GM19239 (cell line): Measurements from ENCODE around the gene MAGEB4.
"Not testable (repeated sequence)": the region's sequence is repeated elsewhere in the genome, so short reads cannot be mapped to it uniquely, and the experiment has no call there.

ENCODE experiments used
- DNase-seq: peaks from one replicate; pipeline ENCODE4 v3.0.0; 2011; ENCODE audit warnings: low spot score; ENCODE audit not compliant: insufficient read length
- FAIRE-seq: peaks from 2 replicates; lab custom pipeline; 2011; peaks lifted over from hg19 to GRCh38; lab: Jason Lieb, UNC

The MAGEB4 gene, protein sequence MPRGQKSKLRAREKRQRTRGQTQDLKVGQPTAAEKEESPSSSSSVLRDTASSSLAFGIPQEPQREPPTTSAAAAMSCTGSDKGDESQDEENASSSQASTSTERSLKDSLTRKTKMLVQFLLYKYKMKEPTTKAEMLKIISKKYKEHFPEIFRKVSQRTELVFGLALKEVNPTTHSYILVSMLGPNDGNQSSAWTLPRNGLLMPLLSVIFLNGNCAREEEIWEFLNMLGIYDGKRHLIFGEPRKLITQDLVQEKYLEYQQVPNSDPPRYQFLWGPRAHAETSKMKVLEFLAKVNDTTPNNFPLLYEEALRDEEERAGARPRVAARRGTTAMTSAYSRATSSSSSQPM

DNA sequence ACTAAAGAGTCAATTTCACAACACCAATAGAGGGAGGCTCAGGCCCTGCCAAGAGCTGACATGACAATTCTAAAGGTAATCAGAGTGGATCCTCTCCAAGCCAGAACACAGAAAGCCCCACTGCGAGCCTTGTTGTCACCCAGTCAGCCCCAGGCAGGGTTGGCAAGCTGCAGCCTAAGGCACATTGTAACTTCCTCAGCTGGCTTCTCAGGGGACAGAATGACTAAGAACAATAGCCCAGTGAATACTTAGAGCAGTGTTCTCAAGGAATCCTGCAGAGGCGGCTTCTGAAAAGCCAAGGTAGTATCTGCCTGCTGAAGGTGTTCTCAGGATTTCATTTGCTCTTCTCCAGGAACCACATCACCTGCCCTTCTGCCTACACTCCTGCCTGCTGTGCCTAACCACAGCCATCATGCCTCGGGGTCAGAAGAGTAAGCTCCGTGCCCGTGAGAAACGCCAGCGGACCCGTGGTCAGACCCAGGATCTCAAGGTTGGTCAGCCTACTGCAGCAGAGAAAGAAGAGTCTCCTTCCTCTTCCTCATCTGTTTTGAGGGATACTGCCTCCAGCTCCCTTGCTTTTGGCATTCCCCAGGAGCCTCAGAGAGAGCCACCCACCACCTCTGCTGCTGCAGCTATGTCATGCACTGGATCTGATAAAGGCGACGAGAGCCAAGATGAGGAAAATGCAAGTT lies at the start of gene MAGEB4:
TSS of gene MAGEB4 (plus strand) at position 277 of the 692 bp plus-strand sequence. CDS start at position 413, 136 bp downstream.
- DNase-seq, result no peak
- FAIRE-seq, result no peak

DNA sequence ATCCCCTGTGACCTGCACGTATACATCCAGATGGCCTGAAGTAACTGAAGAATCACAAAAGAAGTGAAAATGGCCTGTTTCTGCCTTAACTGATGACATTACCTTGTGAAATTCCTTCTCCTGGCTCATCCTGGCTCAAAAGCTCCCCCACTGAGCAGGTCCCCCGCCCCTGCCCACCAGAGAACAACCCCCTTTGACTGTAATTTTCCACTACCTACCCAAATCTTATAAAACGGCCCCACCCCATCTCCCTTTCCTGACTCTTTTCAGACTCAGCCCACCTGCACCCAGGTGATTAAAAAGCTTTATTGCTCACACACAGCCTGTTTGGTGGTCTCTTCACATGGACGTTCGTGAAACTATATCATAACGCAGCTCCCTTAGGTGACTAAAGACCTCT lies 47.9 kb upstream of the MAGEB4 start:
- DNase-seq, FAIRE-seq: not testable (repeated sequence)

DNA sequence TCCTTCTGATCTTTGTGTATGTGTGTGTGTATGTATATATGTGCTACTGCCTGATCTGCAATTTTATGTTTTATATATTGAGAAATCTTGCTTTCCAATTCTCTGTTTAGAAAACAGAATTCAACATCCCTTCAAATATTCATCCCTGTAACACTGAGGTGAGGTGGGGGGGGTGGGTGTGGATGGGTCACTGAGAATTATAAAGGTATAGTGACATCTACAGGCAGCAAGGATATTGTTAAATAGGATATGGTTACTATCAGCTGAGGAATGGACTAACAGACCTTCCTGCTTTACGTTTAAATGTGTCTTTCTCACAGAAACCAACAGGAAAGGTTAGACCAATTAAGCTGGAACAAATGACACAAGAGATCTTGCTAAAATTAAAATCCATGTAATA lies 45.5 kb upstream of the MAGEB4 start:
- FAIRE-seq (peak; percentile 80), DNase-seq (no peak)

DNA sequence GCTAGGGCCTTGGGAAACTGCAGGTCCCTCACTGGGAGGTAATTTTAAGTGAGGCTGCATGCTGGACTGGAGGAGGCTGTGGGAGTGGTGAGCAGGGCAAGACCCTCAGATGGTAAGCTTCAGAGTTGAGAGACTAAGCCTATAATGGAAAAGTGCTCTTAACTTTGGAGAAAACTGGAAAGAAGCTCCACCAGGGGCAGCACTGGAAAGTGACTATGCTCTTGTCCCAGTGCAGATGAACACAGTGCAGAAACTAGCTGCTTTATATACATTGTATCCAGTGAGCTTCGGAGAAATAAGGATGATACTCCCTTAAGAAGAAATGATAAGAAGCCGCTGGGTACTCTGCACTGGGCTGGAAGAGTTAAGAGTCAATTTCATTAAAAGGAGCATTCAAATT lies 29.6 kb upstream of the MAGEB4 start:
- FAIRE-seq (no peak), DNase-seq (no peak)

DNA sequence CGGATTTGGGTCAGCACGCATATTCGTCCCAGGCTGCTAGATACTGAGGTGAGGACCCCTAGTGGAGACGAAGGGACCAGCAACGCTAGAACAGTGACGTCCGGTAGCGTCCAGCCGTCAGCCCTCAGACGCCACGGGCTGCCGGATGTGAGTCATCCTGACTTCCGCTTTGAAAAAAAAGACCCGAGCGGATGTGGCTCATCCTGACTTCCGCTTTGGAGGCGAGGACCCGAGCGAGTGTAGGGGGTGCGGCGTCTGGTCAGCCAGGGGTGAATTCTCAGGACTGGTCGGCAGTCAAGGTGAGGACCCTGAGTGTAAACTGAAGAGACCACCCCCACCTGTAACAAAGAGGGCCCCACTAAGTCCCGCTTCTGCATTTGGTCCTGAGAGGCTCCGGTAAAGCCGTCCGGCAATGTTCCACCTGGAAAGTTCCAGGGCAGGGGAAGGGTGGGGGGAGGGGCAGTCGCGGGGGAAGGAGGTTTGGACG lies 26.4 kb upstream of the MAGEB4 start, which contains the start of gene MAGEB2:
TSS of gene MAGEB2 (plus strand) at position 207 of the 487 bp plus-strand sequence. CDS start 3,018 bp downstream, outside the sequence.
- DNase-seq, result no peak
- no peak for FAIRE-seq

DNA sequence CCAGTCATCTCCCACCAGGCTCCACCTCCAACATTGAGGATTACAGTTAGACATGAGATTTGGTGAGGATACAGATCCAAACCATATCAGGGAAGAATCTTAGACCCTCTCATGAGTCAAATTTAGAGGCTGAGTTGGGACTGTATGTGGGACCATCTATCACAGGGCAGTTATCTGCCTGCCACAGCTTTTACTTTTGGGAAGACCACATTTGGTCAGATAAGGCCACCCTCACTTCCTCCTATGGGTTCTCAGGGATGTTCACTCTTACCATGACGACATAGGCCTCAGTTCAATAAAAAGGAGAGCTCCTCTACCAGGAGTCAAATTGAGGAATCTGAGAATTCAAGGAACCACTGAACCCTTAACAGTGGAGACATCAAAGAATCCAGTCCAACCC lies 24.3 kb upstream of the MAGEB4 start:
- DNase-seq, result no peak
- no peak for FAIRE-seq

DNA sequence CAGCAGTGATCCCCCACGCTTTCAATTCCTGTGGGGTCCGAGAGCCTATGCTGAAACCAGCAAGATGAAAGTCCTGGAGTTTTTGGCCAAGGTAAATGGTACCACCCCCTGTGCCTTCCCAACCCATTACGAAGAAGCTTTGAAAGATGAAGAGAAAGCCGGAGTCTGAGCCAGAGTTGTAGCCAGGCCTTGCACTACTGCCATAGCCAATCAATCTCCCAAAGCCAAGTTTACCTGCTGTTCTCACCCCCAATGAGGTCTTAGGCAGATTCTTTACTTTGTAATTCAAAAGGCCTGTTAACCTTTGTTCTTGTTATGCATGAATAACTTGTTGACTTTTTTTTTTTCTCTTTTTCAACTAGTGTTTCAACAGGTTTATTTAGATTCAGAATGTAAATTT lies 22.4 kb upstream of the MAGEB4 start:
- DNase-seq (no peak), FAIRE-seq (no peak)

DNA sequence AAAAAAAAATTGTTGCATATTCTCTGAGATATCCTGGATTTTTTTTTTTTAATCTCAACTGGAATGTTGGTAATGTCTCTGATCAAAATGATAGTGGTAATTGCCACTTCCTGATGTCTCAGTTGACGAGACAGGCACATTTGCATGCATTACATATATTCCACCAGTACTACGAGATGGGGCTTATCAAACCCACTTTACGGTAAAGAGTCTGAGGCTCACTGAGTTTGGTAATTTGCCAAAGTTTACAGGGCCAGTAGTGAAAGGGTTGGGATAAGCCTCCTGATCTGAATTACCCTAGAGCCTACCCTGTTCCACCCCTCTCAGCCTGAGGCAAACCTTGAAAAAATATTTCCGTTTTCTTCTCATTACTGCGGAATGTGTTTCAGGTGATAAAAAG lies 21.1 kb upstream of the MAGEB4 start:
- FAIRE-seq (no peak), DNase-seq (no peak)

DNA sequence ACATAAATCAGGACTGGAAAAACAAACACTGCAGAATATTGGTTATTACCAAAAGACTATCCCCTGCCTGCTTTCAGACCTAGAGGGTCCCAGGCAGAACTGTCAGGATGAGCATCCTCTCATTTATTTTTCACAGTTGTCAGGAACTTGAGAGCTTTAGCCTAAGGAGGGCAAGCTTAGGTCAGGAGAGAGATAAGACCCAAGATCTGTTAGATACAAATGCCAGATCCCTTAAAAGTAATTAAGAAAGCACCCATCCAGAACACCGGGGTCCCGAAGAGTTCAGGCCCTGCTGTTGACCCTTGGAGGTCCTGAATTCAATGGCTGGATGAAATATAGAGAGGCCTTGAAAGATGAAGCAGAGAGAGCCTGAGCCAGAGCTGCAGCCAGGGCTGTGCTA lies 17.3 kb upstream of the MAGEB4 start:
- DNase-seq (no peak), FAIRE-seq (no peak)

DNA sequence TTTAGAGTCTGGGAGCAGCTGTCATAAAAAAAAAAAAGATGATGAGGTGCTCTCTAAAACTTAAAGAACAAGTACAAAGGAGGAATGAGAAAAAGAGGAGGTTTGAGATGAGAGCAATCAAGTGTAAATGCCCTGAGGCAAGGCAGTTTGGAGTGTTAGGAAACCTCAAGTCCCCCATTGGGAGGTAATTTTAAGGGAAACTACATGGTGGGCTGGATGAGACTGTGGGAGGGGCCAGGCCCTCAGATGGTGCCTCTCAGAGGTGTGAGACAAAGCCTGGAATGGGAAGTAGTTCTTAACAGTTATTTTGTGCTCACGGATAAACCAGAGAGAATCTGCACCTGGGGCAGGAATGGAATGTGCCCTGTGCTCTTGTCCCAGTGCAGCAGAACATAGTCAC lies 13.3 kb upstream of the MAGEB4 start:
- no peak for DNase-seq
- no peak for FAIRE-seq

DNA sequence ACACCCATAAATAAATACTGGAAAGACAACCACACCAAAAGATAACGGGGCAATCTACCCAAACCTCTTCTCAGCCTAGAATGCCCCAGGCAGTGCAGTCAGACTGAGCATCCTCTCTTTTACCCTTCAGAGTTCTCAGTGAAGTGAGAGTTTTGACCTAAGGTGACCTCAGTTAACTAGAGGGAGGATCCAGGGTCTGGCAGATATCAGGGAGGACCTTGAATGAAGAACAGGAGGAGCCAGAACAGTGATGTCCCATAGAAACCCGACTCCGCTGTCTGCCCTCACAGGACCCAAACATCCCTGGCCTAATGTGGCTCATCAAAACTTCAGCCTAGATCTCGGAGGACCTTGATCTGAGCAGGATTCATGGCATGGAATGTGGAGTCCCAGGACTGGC lies 11.4 kb upstream of the MAGEB4 start, which contains the start of gene MAGEB3:
TSS of gene MAGEB3 (plus strand) at position 263 of the 400 bp plus-strand sequence. CDS start 5,268 bp downstream, outside the sequence.
- FAIRE-seq (no peak), DNase-seq (no peak)

DNA sequence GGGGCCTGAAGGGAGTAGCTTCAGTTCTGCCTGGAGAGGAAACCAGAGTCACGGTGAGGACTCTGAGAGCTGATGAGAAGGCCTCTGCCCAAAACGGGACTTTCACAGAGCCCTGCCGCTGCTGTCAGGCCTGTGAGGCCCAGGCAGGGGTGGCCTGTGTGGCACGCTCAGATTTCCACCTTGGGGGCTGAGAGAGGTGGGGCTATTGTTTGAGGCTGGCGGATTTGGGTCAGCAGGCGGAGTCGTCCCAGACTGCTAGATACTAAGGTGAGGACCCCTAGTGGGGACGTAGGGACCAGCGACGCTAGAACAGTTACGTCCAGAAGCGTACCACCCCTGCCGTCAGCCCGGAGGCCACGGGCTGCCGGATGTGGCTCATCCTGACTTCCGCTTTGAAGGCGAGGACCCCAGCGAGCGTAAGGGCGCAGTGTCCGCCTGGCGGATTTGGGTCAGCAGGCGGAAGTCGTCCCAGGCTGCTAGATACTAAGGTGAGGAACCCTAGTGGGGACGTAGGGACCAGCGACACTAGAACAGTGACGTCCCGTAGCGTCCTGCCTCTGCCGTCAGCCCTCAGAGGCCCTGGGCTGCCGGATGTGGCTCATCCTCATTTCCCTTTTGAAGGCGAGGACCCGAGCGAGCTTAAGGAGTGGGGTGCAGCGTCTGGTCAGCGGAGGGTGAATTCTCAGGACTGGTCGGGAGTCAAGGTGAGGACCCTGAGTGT lies 5.1 kb downstream of the MAGEB4 start, which contains the start of gene MAGEB1:
TSS of gene MAGEB1 (plus strand) at position 378 of the 721 bp plus-strand sequence. CDS start 3,348 bp downstream, outside the sequence.
- FAIRE-seq (no peak), DNase-seq (no peak)

DNA sequence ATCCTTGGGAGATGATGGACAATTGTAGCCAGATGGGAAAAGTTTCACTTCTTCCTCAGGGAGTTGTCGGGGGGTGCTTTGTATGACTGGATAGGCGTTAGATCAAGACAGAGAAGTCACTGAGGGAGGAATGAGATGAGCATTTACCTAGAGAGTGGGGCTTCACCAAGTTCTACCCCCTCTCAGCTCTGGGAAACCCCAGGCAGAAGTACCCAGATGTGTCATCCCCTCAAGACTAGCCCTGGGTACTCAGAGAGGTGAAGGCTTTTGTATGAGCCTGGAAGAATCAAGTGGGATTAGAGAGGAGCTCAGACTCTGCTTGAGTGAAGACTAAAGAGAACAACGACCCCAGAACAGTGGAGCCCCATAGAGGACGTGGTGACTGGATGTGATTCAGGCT lies 7.1 kb downstream of the MAGEB4 start:
- DNase-seq, result no peak
- no peak for FAIRE-seq

DNA sequence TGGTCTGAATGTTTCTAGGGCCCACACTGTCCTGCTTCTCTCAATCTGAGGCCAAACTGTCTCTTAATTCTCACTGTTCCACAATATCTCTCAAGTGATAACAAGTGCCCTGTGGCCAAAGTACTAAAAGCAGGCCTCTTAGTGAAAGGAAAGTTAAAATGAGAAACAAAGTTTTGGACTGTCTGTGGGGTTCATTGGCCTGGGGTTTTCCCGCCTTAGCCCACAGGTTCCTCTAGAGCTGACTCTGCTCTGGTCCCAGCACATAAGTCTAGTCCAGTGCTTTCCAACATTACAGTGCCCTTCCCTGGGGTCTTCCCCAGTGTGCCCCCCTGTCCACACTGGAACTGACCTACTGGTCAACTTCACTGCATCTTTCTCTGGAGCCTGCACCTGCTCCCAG lies 11.5 kb downstream of the MAGEB4 start:
- FAIRE-seq (no peak), DNase-seq (no peak)

DNA sequence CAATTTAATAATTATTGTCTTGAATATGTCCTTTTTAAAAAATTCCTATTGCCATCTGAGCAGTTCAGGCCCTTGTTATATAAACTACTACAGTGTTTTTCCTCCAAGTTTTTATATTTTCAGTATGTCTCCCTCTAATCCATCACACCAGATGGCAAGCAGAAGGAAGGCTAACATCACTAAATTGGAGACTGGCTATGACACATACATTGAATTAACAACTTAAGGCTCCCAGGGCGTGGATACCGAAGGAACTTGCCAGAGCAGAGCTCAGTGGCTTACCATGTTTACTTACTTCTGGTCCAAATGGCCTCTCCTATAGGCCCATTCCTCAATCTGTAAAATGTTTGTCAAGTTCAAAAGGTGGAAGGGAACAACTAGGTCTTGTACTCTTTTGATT lies 18.1 kb downstream of the MAGEB4 start:
- FAIRE-seq (no peak), DNase-seq (no peak)

DNA sequence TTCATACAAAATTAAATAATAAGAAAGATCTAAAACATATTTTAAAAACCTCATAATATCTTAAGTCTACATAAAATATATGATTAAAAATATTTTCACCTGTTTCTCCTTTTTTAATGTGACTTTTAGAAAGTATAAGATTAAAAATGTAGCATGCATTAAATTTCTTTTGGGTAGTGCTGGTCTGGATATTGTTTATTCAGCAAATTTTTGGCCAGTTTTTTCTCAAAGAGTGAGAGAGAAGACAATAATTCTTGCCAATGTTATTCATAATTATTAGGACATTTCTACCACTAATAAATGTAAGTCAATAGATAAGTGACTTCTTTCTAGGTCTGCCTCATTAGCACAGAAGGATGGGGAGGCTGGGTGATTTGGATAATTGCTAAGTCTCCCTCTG lies 19.2 kb downstream of the MAGEB4 start:
- DNase-seq, result no peak
- no peak for FAIRE-seq

DNA sequence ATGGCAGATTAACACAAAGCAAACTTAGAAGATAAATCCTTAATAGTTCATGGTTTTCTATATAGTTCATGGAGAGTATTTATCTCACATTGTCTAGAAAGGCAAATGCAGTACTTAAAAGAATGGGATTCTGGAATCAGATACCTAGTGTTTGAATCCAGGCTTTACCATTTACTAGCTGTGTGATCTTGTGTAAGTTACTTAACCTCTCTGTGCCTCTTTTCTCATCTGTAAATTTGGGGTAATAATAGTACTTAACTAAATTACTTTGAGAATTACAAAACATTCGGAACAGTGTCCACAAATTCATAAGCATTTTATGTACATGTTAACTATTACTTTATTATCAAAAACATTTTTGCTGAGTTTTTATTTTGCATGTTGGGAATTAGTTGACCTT lies 21.0 kb downstream of the MAGEB4 start:
- FAIRE-seq, result no peak

DNA sequence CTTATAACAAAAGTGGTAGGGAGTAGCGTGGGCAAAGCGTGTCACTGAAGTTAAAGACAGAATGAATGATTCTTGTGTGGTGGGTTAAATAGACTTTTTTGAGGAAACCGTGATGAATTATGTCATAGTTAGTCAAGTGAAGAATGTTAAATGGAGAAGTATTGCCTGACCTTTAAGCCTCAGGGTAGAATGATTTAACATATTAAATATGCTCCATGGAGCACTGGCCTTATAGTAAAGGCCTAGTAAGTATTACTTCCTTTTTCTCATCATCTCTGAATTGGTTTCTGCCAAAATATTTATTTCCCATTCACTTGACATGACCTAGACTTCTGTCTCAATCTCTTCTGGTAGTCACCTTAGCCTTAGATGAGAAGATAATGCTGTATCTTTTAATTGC lies 28.8 kb downstream of the MAGEB4 start:
- DNase-seq (no peak), FAIRE-seq (no peak)

More for the DNA sequence above, 21.0 kb downstream of the MAGEB4 start:
- no peak for DNase-seq

DNA sequence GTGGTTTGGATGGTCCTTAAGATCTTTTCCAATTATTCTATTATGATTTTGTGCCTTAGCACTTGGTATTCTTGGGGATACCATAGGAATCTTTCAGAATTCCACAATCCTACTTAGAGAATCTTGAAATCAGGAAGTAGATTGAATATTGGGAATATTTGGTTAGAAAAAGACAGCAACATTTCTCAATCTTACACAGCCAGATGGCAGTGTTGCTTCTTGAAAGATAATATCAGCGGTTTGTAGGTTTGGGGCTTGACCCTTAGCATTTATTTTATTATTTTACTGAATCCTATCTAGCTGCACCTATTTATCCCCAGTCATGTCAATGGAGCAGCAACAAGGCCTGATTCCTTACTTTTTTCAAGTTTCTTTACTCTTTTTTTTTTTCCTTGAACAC lies 33.7 kb downstream of the MAGEB4 start:
- no peak for DNase-seq

DNA sequence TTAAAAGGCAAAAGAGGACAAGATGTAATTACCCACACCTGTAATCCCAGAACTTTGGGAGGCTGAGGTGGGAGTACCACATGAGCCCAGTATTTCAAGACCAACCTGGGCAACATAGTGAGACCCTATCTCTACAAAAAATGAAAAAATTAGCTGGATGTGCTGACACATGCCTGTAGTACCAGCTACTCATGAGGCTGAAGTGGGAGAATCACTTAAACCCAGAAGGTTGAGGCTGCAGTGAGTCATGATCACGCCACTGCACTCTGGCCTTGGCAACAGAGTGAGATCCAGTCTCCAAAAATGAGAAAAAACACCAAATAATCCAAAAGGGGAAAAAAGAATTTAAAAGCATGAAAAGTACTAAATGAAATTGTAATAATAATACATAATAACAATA lies 36.6 kb downstream of the MAGEB4 start:
- no peak for DNase-seq

More for the DNA sequence above, 33.7 kb downstream of the MAGEB4 start:
- peak; percentile 60 for FAIRE-seq

More for the DNA sequence above, 36.6 kb downstream of the MAGEB4 start:
- no peak for FAIRE-seq
